H1 (cell line): ENCODE data around the gene SLC9A2. TPM values are rescaled to one million over a fixed set of nuclear protein-coding genes. Genes with fewer than 3 reads are reported as not detected.

Experiments
- CTCF ChIA-PET: fragments of 300-600 bp; sonication (Branson Sonifier 250); formaldehyde crosslinking; loops from one replicate; lab custom pipeline; 2021; ENCODE audit not compliant: partially characterized antibody; lab: Charles Lee
- POLR2A ChIA-PET: fragments of 300-600 bp; sonication (Branson Sonifier 250); formaldehyde crosslinking; loops from one replicate; lab custom pipeline; 2021; ENCODE audit warnings: inconsistent platforms; ENCODE audit not compliant: partially characterized antibody; lab: Charles Lee
- DNase-seq, 2 experiments: peaks; one replicate each; pipeline versions ENCODE4 v3.0.0 to v3.0.0-alpha.2; 2010 to 2022; ENCODE audit warnings: low spot score in 2 of 2, low read depth in 1 of 2, mixed read lengths in 1 of 2
- FAIRE-seq: peaks from 2 replicates; lab custom pipeline; 2011; peaks lifted over from hg19 to GRCh38; lab: Jason Lieb, UNC
- H2AFZ ChIP-seq: 2 replicates; pipeline ENCODE4 v1.8.1; 2012; ENCODE audit warnings: low read length, inconsistent platforms
- H2AK5ac ChIP-seq: 2 replicates; pipeline ENCODE4 v1.6.1; 2013; ENCODE audit warnings: low read depth, low read length
- H2BK120ac ChIP-seq: replicated peaks from 2 replicates; pipeline ENCODE3; 2013; ENCODE audit warnings: low read depth, low read length, inconsistent platforms
- H2BK12ac ChIP-seq: 2 replicates; pipeline ENCODE4 v1.6.1; 2013; ENCODE audit warnings: low read depth, low read length
- H2BK15ac ChIP-seq: 2 replicates; pipeline ENCODE4 v1.6.1; 2013; ENCODE audit warnings: low read length
- H2BK20ac ChIP-seq: 2 replicates; pipeline ENCODE4 v1.6.1; 2013; ENCODE audit warnings: low read length
- H2BK5ac ChIP-seq: 2 replicates; pipeline ENCODE4 v1.6.1; 2013; ENCODE audit warnings: low read depth, low read length
- H3K14ac ChIP-seq: 2 replicates; pipeline ENCODE4 v1.6.1; 2013; ENCODE audit warnings: inconsistent platforms; ENCODE audit not compliant: insufficient read length
- H3K18ac ChIP-seq: 2 replicates; pipeline ENCODE4 v1.6.1; 2013; ENCODE audit warnings: low read length; ENCODE audit errors: extremely low read depth
- H3K23ac ChIP-seq: 2 replicates; pipeline ENCODE4 v1.6.1; 2013; ENCODE audit warnings: inconsistent platforms; ENCODE audit not compliant: insufficient read length
- H3K23me2 ChIP-seq: 2 replicates; pipeline ENCODE4 v1.6.1; 2013; ENCODE audit warnings: low read depth, low read length
- H3K27ac ChIP-seq: 2 replicates; pipeline ENCODE4 v1.6.1; 2011; ENCODE audit warnings: low read depth, low read length, inconsistent platforms
- H3K27me3 ChIP-seq, 4 experiments: replicated peaks in 1 of 4; 1 replicate in 1 of 4; 2 replicates in 3 of 4; pipeline versions ENCODE4 v1.6.1 to v1.8.1; 2011 to 2013; ENCODE audit warnings: low read length in 3 of 4, mild to moderate bottlenecking in 3 of 4, inconsistent platforms in 2 of 4, mixed read lengths in 2 of 4, moderate library complexity in 1 of 4; ENCODE audit not compliant: control insufficient read depth in 3 of 4, insufficient read depth in 3 of 4; ENCODE audit errors: extremely low read depth in 1 of 4
- H3K36me3 ChIP-seq, 4 experiments: 2 replicates each; pipeline versions ENCODE4 v1.6.1 to v1.8.1; 2011 to 2013; ENCODE audit warnings: mild to moderate bottlenecking in 4 of 4, low read length in 3 of 4, moderate library complexity in 2 of 4, control low read depth in 1 of 4, inconsistent platforms in 1 of 4; ENCODE audit not compliant: insufficient read depth in 4 of 4, control insufficient read depth in 2 of 4
- H3K4ac ChIP-seq: replicated peaks from 2 replicates; pipeline ENCODE3; 2013; ENCODE audit warnings: low read length, low read depth, mixed read lengths, inconsistent platforms; ENCODE audit not compliant: insufficient read length
- H3K4me1 ChIP-seq, 4 experiments: replicated peaks in 1 of 4; 1 replicate in 1 of 4; 2 replicates in 3 of 4; pipeline versions ENCODE4 v1.6.1 to v1.8.1; 2011 to 2013; ENCODE audit warnings: low read length in 3 of 4, inconsistent platforms in 2 of 4, mixed read lengths in 1 of 4; ENCODE audit not compliant: insufficient read depth in 4 of 4, control insufficient read depth in 3 of 4
- H3K4me2 ChIP-seq, 2 experiments: 2 replicates each; pipeline versions ENCODE4 v1.6.1 to v1.8.1; 2011 to 2013; ENCODE audit warnings: low read depth in 2 of 2, low read length in 2 of 2, control low read depth in 1 of 2, inconsistent platforms in 1 of 2, mild to moderate bottlenecking in 1 of 2; ENCODE audit not compliant: insufficient read depth in 1 of 2
- H3K4me3 ChIP-seq, 4 experiments: fragments of 200-600, 300-600 bp in 1 of 4; sonication (generic), shearing (Covaris generic), sonication (Bioruptor Twin) in 1 of 4; 2 replicates each; pipeline versions ENCODE4 v1.5.1 to v1.8.1; 2011 to 2016; ENCODE audit warnings: low read length in 4 of 4, low read depth in 3 of 4, control low read depth in 2 of 4, inconsistent platforms in 2 of 4, mild to moderate bottlenecking in 2 of 4, mixed read lengths in 1 of 4, moderate library complexity in 1 of 4; ENCODE audit not compliant: insufficient read depth in 2 of 4; ENCODE audit errors: extremely low read depth in 1 of 4
- H3K56ac ChIP-seq: replicated peaks from 2 replicates; pipeline ENCODE3; 2013; ENCODE audit warnings: low read depth, mild to moderate bottlenecking, mixed read lengths, low read length, inconsistent platforms; ENCODE audit not compliant: insufficient read length
- H3K79me1 ChIP-seq: 2 replicates; pipeline ENCODE4 v1.6.1; 2013; ENCODE audit warnings: low read depth, low read length, control low read depth
- H3K79me2 ChIP-seq, 2 experiments: 2 replicates each; pipeline versions ENCODE4 v1.6.1 to v1.8.1; 2012 to 2013; ENCODE audit warnings: low read length in 2 of 2, mild to moderate bottlenecking in 2 of 2, inconsistent platforms in 1 of 2; ENCODE audit not compliant: insufficient read depth in 2 of 2, control insufficient read depth in 1 of 2
- H3K9ac ChIP-seq, 4 experiments: replicated peaks in 1 of 4; 1 replicate in 1 of 4; 2 replicates in 3 of 4; pipeline versions ENCODE4 v1.6.1 to v1.8.1; 2011 to 2013; ENCODE audit warnings: low read depth in 3 of 4, low read length in 3 of 4, control low read depth in 2 of 4, mild to moderate bottlenecking in 2 of 4, moderate library complexity in 2 of 4, inconsistent platforms in 1 of 4; ENCODE audit errors: extremely low read depth in 1 of 4
- H3K9me3 ChIP-seq, 2 experiments: 2 replicates each; pipeline versions ENCODE4 v1.6.1 to v1.8.1; 2012 to 2013; ENCODE audit warnings: mild to moderate bottlenecking in 2 of 2, moderate library complexity in 2 of 2, control low read depth in 1 of 2, inconsistent platforms in 1 of 2, low read depth in 1 of 2, low read length in 1 of 2, mixed read lengths in 1 of 2; ENCODE audit not compliant: insufficient read depth in 2 of 2
- H4K20me1 ChIP-seq, 2 experiments: replicated peaks in 1 of 2; 2 replicates each; pipeline versions ENCODE3 to v1.8.1; 2011 to 2013; ENCODE audit warnings: inconsistent platforms in 2 of 2, low read length in 2 of 2, mild to moderate bottlenecking in 1 of 2; ENCODE audit not compliant: insufficient read depth in 2 of 2, control insufficient read depth in 1 of 2
- H4K5ac ChIP-seq: 2 replicates; pipeline ENCODE4 v1.6.1; 2013; ENCODE audit warnings: low read length, low read depth, mixed read lengths, inconsistent platforms; ENCODE audit not compliant: insufficient read length
- H4K8ac ChIP-seq: 2 replicates; pipeline ENCODE4 v1.8.0; 2013; ENCODE audit warnings: mild to moderate bottlenecking, moderate library complexity, low read length, inconsistent platforms; ENCODE audit not compliant: insufficient read depth; ENCODE audit errors: extremely low read depth
- H4K91ac ChIP-seq: replicated peaks from 2 replicates; pipeline ENCODE3; 2013; ENCODE audit warnings: low read length, mixed read lengths, inconsistent platforms; ENCODE audit not compliant: insufficient read length
- BCL11A ChIP-seq, 2 experiments: IDR thresholded peaks; one replicate each; pipeline ENCODE4 v1.6.1; 2011; ENCODE audit warnings: low read depth in 2 of 2, low read length in 2 of 2, mild to moderate bottlenecking in 2 of 2
- CREB1 ChIP-seq: IDR thresholded peaks from 2 replicates; pipeline ENCODE4 v1.6.1; 2012; ENCODE audit warnings: inconsistent platforms
- CTBP2 ChIP-seq: IDR thresholded peaks from 2 replicates; pipeline ENCODE4 v1.7.0; 2011; ENCODE audit warnings: borderline replicate concordance, mild to moderate bottlenecking, moderate library complexity, mixed read lengths, low read length; ENCODE audit not compliant: insufficient read depth, insufficient read length
- EP300 ChIP-seq, 2 experiments: IDR thresholded peaks; 1 replicate in 1 of 2; 2 replicates in 1 of 2; pipeline ENCODE4 v1.6.1; 2011 to 2012; ENCODE audit warnings: low read depth in 2 of 2, low read length in 2 of 2, mild to moderate bottlenecking in 2 of 2, borderline replicate concordance in 1 of 2, inconsistent platforms in 1 of 2, moderate library complexity in 1 of 2
- GABPA ChIP-seq: IDR thresholded peaks from 2 replicates; pipeline ENCODE4 v1.6.1; 2011; ENCODE audit warnings: mild to moderate bottlenecking, low read length, moderate library complexity, borderline replicate concordance; ENCODE audit not compliant: insufficient read depth
- GTF2F1 ChIP-seq: IDR thresholded peaks from 2 replicates; pipeline ENCODE4 v1.6.1; 2012; ENCODE audit warnings: low read depth, low read length, improper control_type of control experiment, borderline replicate concordance
- MAFK ChIP-seq: IDR thresholded peaks from 2 replicates; pipeline ENCODE4 v1.6.1; 2012; ENCODE audit warnings: low read depth, mild to moderate bottlenecking, improper control_type of control experiment, low read length
- RNF2 ChIP-seq: fragments of 200-900, 300-1000 bp; sonication (generic); IDR thresholded peaks from 2 replicates; pipeline ENCODE4 v1.7.1; 2016; ENCODE audit warnings: borderline replicate concordance, low read depth, mild to moderate bottlenecking, antibody characterized with exemption, low read length; ENCODE audit not compliant: poor library complexity, severe bottlenecking; ENCODE audit errors: missing control alignments
- SP1 ChIP-seq: IDR thresholded peaks from 2 replicates; pipeline ENCODE4 v1.6.1; 2011; ENCODE audit warnings: low read depth, low read length
- USF2 ChIP-seq: IDR thresholded peaks from 2 replicates; pipeline ENCODE4 v1.6.1; 2011; ENCODE audit warnings: low read length, improper control_type of control experiment
- WGBS, 2 experiments: shearing (Covaris generic) in 1 of 2; methylation state at CpG; one replicate each; pipeline versions ENCODE4 v1.1.6 to v1.1.7; 2013 to 2015; ENCODE audit warnings: low lambda C conversion rate in 2 of 2, mixed read lengths in 2 of 2, inconsistent platforms in 1 of 2, low coverage in 1 of 2, missing lambda C conversion rate in 1 of 2; ENCODE audit not compliant: insufficient replicate concordance in 2 of 2, insufficient coverage in 1 of 2, insufficient read length in 1 of 2; ENCODE audit errors: extremely low coverage in 1 of 2, missing lambda C conversion rate in 1 of 2; 5-methylcytosine and 5-hydroxymethylcytosine counted together
- polyA plus RNA-seq, 7 experiments: library from polyadenylated mRNA; depleted of rRNA in 3 of 7; stranded (reverse) in 5 of 7; unstranded in 2 of 7; fragments of >200 nt in 5 of 7; fragments of 200-250 nt in 2 of 7; gene quantifications; 1 replicate in 5 of 7; 2 replicates in 1 of 7; 4 replicates in 1 of 7; pipeline versions ENCODE4 v1.2.1 to v1.2.3, GENCODE V29; 2011 to 2013; ENCODE audit warnings: missing spikeins in 2 of 7, mixed read lengths in 2 of 7
- total RNA-seq: library from RNA; stranded (reverse); fragmentation: NEBNext Ultra II Directional; extraction: Animal tissue kit (Norgen Biotek cat#: 25700); gene quantifications from 2 replicates; pipeline ENCODE4 v1.2.1, GENCODE V29; 2021

The SLC9A2 gene
- total and polyA plus RNA-seq, 2 of the 8 experiments (the other 6 are each of a cell fraction or from before 2014, with no cell fraction given), result 0.06 to 0.13 TPM

GRCh38 chr2:102718387-102719316 is 99.3 kb downstream of the SLC9A2 start:
- Histone ChIP-seq H3K4me1 (no peaks in the 10 kb centered on the region), H3K79me2 (no peaks in the 10 kb centered on the region), H3K23ac (no peak overlapping the region), H3K79me1 (no peaks in the 10 kb centered on the region), H3K27me3 (no peaks in the 10 kb centered on the region), H4K91ac (no peak overlapping the region), H3K18ac (no peak overlapping the region), H2BK20ac (no peak overlapping the region), H3K36me3 (peaks cover 1 to 53% (median 20%) of the 10 kb centered on the region in 4 experiments), H4K5ac (no peak overlapping the region), H3K23me2 (no peaks in the 10 kb centered on the region), H2AK5ac (no peak overlapping the region), H2BK12ac (no peak overlapping the region), H2BK5ac (no peak overlapping the region), H3K27ac (no peak overlapping the region), H3K4me3 (no peak overlapping the region), H2AFZ (no peak overlapping the region), H4K20me1 (peaks cover 0 to 8% of the 10 kb centered on the region in 2 experiments), H3K9me3 (no peaks in the 10 kb centered on the region), H4K8ac (no peak overlapping the region), H3K56ac (no peak overlapping the region), H3K9ac (no peak overlapping the region), H3K14ac (no peak overlapping the region), H2BK120ac (no peak overlapping the region), H2BK15ac (no peak overlapping the region), H3K4me2 (no peak overlapping the region), H3K4ac (no peak overlapping the region)
- FAIRE-seq (no peak), DNase-seq (no peak)
- 91% methylated on average over 26 of the region's 26 CpGs; no CpG with 5 or more reads in 1 of the 2 experiments for whole genome bisulfite sequencing, 2 experiments
- ChIA-PET CTCF (interaction anchor here (0.6 to 0.7 kb wide), 2 partner anchors 245 to 1059 kb away, joined by 3 read pairs; partner anchors contain the start of gene SLC9A4), POLR2A (no interaction called here)
- TF ChIP-seq CTBP2, result no peak
- TF ChIP-seq MAFK, result no peak
- TF ChIP-seq EP300 (IDR thresholded peaks at IDR 0.05; ENCODE audit: borderline replicate concordance in 1 of 2, low read depth in 2 of 2, low read length in 2 of 2), result no peak
- TF ChIP-seq SP1, result no peak
- TF ChIP-seq USF2, result no peak
- TF ChIP-seq GABPA, result no peak
- no peak for TF ChIP-seq BCL11A (IDR thresholded peaks at IDR 0.05; ENCODE audit: low read depth in 2 of 2, low read length in 2 of 2)
- no peak for TF ChIP-seq GTF2F1
- TF ChIP-seq RNF2, result no peak
- TF ChIP-seq CREB1, result no peak
